ENCODE data around the gene PRKCB.

Gene PRKCB

DNA sequence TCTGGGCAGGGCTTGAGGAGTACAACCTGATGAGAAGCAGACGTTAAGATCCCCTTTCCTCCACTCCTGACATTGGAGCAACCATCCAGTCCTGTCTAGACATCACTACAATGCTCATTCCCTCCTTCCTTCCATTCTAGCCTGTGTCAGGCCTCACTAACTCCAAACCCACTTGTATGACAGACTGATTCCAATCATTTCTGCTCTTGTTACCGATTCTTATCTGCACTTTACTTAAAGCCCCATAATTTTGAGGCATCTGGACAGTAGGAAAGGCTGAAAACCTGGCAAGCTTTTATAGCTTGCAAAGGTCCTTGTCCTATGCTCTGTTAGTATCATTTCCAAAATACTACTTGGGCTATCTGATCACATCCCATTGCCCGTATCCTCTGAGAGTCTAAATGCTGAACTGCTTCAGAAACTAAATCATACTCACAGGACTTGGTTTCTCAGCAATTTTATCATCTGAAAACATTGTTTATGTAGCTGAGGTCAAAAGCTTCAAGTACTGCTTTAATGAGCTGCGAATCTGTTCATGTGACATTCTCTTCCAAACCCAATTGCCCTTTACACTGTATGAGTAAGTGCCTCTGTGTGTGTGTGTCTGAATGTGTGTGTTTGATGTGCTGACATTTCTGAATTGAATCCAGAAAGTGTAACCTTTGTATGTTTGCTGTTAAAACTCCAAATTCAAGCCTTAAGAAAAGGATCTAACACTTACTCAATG, 363.2 kb downstream of the PRKCB start:
- TF ChIP-seq, protein P1, sequence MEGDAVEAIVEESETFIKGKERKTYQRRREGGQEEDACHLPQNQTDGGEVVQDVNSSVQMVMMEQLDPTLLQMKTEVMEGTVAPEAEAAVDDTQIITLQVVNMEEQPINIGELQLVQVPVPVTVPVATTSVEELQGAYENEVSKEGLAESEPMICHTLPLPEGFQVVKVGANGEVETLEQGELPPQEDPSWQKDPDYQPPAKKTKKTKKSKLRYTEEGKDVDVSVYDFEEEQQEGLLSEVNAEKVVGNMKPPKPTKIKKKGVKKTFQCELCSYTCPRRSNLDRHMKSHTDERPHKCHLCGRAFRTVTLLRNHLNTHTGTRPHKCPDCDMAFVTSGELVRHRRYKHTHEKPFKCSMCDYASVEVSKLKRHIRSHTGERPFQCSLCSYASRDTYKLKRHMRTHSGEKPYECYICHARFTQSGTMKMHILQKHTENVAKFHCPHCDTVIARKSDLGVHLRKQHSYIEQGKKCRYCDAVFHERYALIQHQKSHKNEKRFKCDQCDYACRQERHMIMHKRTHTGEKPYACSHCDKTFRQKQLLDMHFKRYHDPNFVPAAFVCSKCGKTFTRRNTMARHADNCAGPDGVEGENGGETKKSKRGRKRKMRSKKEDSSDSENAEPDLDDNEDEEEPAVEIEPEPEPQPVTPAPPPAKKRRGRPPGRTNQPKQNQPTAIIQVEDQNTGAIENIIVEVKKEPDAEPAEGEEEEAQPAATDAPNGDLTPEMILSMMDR (conservative IDR thresholded peaks at IDR 0.05; ENCODE audit: low read depth, low read length), result no peak
- no peak for DNase-seq (ENCODE audit: low read depth)
- H3K4me3 ChIP-seq (ENCODE audit: low read depth, low read length), result no peak overlapping the region

DNA sequence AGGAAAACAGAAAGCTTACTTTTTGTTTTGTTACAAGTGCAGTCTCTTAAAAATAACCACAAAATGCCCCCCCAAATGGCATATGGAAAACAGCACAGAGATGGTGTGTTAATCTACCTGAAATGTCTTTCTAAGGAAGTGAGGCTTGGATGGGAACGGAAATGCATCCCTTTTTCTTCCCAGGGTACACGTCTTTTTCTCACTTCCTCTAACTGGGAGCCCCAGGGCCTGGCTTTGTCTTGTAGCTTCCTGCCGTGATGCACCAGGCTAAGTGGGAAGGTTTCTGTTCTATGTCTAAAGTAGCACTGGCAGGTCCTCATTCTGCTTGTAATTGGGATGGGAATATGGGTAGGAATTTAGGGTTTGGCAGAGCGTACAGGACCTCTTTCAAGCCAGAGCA, 367.9 kb downstream of the PRKCB start:
- TF ChIP-seq, protein P1 (conservative IDR thresholded peaks at IDR 0.05; ENCODE audit: low read depth, low read length), result no peak
- DNase-seq (ENCODE audit: low read depth), result no peak
- H3K4me3 ChIP-seq (ENCODE audit: low read depth, low read length), result no peak overlapping the region

DNA sequence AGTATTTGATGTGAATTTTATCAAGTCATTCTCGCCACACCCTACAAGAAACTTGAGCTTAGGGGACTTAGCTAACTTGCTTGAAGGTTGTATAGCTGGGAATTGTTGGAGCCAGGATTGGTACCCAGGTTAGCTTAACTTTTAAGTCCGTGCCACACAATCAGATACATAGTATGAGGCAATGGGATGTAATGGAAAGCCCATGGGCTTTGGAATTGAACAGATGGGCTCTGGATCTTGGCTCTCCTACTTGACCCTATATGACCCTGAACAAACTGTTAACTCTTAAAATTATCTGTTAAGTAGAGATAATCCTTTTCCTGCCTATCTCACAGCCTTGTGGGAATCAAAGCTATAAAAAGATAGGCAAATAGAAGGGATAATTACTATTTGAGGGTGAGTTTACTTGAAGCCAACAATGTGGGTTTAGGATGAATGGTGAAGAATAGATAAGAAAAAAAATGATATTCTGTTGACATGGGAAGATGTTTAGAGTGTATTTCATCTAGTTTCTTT, 368.4 kb downstream of the PRKCB start:
- TF ChIP-seq, protein P1 (conservative IDR thresholded peaks at IDR 0.05; ENCODE audit: low read depth, low read length), result no peak
- no peak overlapping the region for H3K4me3 ChIP-seq (ENCODE audit: low read depth, low read length)
- no peak for DNase-seq (ENCODE audit: low read depth)

DNA sequence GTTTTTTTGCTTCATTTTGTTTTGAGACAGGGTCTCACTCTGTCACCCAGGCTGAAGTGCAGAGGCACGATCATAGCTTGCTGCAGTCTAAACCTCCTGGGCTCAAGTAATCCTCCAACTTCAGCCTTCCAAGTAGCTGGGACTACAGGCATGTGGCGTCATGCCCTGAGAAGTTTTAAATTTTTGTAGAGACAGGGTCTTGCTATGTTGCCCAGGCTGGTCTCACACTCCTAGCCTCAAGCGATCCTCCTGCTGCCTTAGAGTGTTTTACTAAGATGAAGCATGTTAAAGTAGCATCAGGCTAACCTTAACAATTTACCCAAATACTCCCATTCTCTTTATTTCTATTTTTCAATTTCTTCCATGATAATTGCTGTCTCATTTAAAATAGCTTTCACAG, 371.1 kb downstream of the PRKCB start:
- DNase-seq (ENCODE audit: low read depth), result no peak
- no peak overlapping the region for H3K4me3 ChIP-seq (ENCODE audit: low read depth, low read length)
- TF ChIP-seq, protein P1 (conservative IDR thresholded peaks at IDR 0.05; ENCODE audit: low read depth, low read length), result no peak

DNA sequence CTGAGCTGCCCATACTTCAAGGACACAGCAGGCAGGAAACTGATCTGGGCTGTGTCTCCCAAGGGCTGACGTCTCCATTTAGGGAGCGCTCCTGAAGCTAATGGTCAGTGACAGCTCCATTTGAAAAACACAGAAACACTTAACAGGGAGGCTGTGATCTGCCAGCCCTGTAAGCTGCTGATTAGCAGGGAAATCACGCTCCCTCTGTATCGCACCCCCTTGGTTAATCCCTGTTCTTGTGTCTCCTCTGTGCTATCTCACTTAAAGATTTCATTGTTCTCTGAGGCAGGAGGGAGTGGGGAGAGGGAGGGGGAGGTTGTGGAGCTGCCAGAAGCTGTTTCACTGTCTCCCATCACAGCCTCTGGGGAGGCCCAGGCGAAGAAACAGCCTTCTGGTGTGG, 372.9 kb downstream of the PRKCB start:
- no peak overlapping the region for H3K4me3 ChIP-seq (ENCODE audit: low read depth, low read length)
- TF ChIP-seq, protein P1 (conservative IDR thresholded peaks at IDR 0.05; ENCODE audit: low read depth, low read length), result no peak
- no peak for DNase-seq (ENCODE audit: low read depth)

DNA sequence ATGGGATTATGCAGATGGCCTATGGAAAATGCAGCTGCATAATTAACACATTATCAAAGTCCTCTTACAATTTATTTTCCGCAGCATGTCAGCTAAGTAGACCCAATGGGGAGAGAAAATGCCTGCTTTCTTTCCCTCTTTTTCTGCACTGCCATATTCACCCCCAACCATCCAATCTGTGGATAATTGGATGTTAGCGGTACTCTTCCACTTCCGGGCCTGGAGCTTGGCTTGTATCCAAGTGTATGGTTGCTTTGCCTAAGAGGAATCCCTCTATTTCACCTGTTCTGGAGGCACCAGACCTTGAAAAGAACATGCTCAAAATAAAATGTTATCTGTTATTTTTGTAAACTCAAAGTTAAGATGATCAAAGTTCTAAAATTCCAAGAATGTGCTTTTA, 379.2 kb downstream of the PRKCB start:
- TF ChIP-seq, protein P1 (conservative IDR thresholded peaks at IDR 0.05; ENCODE audit: low read depth, low read length), result no peak
- H3K4me3 ChIP-seq (ENCODE audit: low read depth, low read length), result no peak overlapping the region
- no peak for DNase-seq (ENCODE audit: low read depth)

DNA sequence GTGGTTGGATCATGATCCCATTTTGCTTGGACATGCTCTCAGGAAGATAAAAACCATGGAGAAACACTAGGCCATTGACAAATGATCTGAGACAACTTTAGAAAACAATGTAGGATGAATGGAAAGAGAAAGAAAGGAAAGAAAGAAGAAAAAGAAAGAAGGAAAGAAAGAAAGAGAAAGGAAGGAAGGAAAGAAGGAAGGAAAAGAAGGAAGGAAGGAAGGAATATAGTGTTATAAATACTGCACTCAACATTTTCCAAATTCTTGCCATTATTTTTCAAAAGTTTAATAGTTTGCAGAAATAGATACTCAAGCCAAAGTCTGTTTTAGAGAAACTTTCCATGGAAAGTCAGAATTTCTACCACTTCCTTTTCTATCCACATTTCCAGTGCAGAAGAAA, 381.2 kb downstream of the PRKCB start:
- no peak overlapping the region for H3K4me3 ChIP-seq (ENCODE audit: low read depth, low read length)
- TF ChIP-seq, protein P1 (conservative IDR thresholded peaks at IDR 0.05; ENCODE audit: low read depth, low read length), result no peak
- DNase-seq (ENCODE audit: low read depth), result no peak
